ENCODE measurements around the gene CTNNA1. TPM values are rescaled to one million over a fixed set of nuclear protein-coding genes. Genes with fewer than 3 reads are reported as not detected.

Gene CTNNA1
- total RNA-seq, 3 donors from 2014 or later (not counting 1 experiment from before 2014, with no cell fraction given): 34.4 to 53.0 (median 49.8) TPM

GRCh38 chr5:138950421-138951031 lies 197.3 kb downstream of the CTNNA1 start:
- Histone ChIP-seq H3K9me3 (ENCODE audit: control insufficient read depth, insufficient read depth, low read length) (no peaks in the 10 kb centered on the region), H3K36me3 (ENCODE audit: control insufficient read depth, insufficient read depth, low read length) (peaks cover 3% of the 10 kb centered on the region), H3K27ac (ENCODE audit: low read length) (no peak overlapping the region), H3K27me3 (ENCODE audit: control insufficient read depth, insufficient read depth, low read length) (no peaks in the 10 kb centered on the region), H3K4me3 (ENCODE audit: low read length) (no peak overlapping the region), H3K4me1 (ENCODE audit: control insufficient read depth, insufficient read depth, low read length) (peaks cover 23% of the 10 kb centered on the region)
- H3K36me3 Mint-ChIP-seq: no peaks in the 10 kb centered on the region
- 96% methylated on average over 14 of the region's 14 CpGs for WGBS (ENCODE audit: insufficient coverage)
- intact Hi-C loops (cut with micrococcal nuclease): no loop called here
- DNase-seq (no peak), ATAC-seq (no peak)
- peaks cover 0 to 3% of the 10 kb centered on the region in 2 donors for H3K27me3 Mint-ChIP-seq (ENCODE audit: low read depth in 2 of 2)
- no peak overlapping the region for H3K4me3 Mint-ChIP-seq
- H3K4me1 Mint-ChIP-seq: peaks cover 21 to 24% of the 10 kb centered on the region in 2 donors
- H3K27ac Mint-ChIP-seq: no peak overlapping the region
- no peaks in the 10 kb centered on the region for H3K9me3 Mint-ChIP-seq
- TF ChIP-seq CTCF (IDR thresholded peaks at IDR 0.05): no peak

GRCh38 chr5:138951091-138951985 lies 198.1 kb downstream of the CTNNA1 start:
- 94% methylated on average over 17 of the region's 18 CpGs for WGBS (ENCODE audit: insufficient coverage)
- Mint-ChIP-seq H3K36me3 (no peaks in the 10 kb centered on the region), H3K27me3 (ENCODE audit: low read depth in 2 of 2) (peaks cover 0 to 3% of the 10 kb centered on the region in 2 donors), H3K9me3 (no peaks in the 10 kb centered on the region), H3K4me1 (peaks cover 21 to 23% of the 10 kb centered on the region in 2 donors), H3K4me3 (no peak overlapping the region), H3K27ac (no peak overlapping the region)
- Histone ChIP-seq H3K9me3 (ENCODE audit: control insufficient read depth, insufficient read depth, low read length) (no peaks in the 10 kb centered on the region), H3K27me3 (ENCODE audit: control insufficient read depth, insufficient read depth, low read length) (no peaks in the 10 kb centered on the region), H3K4me1 (ENCODE audit: control insufficient read depth, insufficient read depth, low read length) (peaks cover 23% of the 10 kb centered on the region), H3K36me3 (ENCODE audit: control insufficient read depth, insufficient read depth, low read length) (peaks cover 3% of the 10 kb centered on the region), H3K4me3 (ENCODE audit: low read length) (no peak overlapping the region), H3K27ac (ENCODE audit: low read length) (no peak overlapping the region)
- DNase-seq (no peak), ATAC-seq (no peak)
- TF ChIP-seq CTCF (IDR thresholded peaks at IDR 0.05): no peak
- intact Hi-C loops (cut with micrococcal nuclease): no loop called here

DNA sequence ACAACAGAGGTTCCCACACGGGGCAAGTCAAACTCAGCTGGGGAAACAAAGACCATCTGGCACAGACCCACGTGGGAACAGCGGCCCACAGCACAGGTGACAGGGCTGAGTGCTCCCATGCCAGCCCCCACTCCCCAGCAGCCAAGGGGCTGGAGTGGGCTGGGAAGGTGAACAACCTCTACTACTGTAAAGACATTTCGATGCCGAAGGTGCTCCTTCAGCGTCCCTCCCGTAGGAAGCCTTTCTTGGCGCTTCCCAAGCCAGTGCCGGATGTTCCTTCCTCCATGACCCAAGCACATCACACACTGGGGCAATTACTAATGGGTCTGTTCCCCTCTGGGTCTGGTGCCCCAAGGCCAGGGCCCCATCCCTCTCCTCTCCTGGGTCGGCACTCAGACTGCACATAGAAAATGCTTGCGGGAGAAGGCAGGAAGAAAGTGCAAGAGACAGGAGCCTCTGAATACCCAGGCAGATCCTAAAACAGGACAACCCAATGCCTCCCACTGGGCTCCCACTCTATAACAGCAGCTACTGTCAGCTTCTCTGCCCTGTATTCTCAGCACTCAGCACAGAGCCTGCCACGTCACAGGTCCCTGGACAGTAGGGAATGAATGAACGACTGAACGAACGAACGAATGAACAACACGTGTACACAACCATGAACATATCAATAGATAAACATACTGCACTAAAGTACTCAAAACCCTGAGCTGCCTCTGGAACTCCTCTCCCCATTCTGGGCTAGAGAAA lies 198.9 kb downstream of the CTNNA1 start:
- Histone ChIP-seq H3K9me3 (ENCODE audit: control insufficient read depth, insufficient read depth, low read length) (no peaks in the 10 kb centered on the region), H3K4me3 (ENCODE audit: low read length) (no peak overlapping the region), H3K4me1 (ENCODE audit: control insufficient read depth, insufficient read depth, low read length) (peaks cover 23% of the 10 kb centered on the region), H3K36me3 (ENCODE audit: control insufficient read depth, insufficient read depth, low read length) (peaks cover under 1% of the 10 kb centered on the region), H3K27ac (ENCODE audit: low read length) (no peak overlapping the region), H3K27me3 (ENCODE audit: control insufficient read depth, insufficient read depth, low read length) (no peaks in the 10 kb centered on the region)
- Mint-ChIP-seq H3K27me3 (ENCODE audit: low read depth in 2 of 2) (peaks cover 0 to 3% of the 10 kb centered on the region in 2 donors), H3K27ac (peak overlapping the region in 1 of 2 donors; percentile 76), H3K9me3 (no peaks in the 10 kb centered on the region), H3K36me3 (no peaks in the 10 kb centered on the region), H3K4me1 (peaks cover 21 to 23% of the 10 kb centered on the region in 2 donors), H3K4me3 (peak overlapping the region; percentile 45)
- TF ChIP-seq CTCF (IDR thresholded peaks at IDR 0.05): no peak
- DNase-seq (no peak), ATAC-seq (no peak)
- intact Hi-C loops (cut with micrococcal nuclease): no loop called here
- 91% methylated on average over 12 of the region's 17 CpGs for WGBS (ENCODE audit: insufficient coverage)

Measured in natural killer cell (primary cell).